GM18511 (cell line): ENCODE measurements around the gene CDK17.
A peak's percentile ranks its signal among the peaks of the same experiment; 100 is the strongest.

ENCODE experiments used
- ATAC-seq: cut with Tn5 transposase; IDR thresholded peaks from one replicate; pipeline ENCODE4 v1.9.1; 2021; ENCODE audit warnings: mild to moderate bottlenecking, moderate library complexity; ENCODE audit not compliant: unreplicated experiment

Gene CDK17

DNA sequence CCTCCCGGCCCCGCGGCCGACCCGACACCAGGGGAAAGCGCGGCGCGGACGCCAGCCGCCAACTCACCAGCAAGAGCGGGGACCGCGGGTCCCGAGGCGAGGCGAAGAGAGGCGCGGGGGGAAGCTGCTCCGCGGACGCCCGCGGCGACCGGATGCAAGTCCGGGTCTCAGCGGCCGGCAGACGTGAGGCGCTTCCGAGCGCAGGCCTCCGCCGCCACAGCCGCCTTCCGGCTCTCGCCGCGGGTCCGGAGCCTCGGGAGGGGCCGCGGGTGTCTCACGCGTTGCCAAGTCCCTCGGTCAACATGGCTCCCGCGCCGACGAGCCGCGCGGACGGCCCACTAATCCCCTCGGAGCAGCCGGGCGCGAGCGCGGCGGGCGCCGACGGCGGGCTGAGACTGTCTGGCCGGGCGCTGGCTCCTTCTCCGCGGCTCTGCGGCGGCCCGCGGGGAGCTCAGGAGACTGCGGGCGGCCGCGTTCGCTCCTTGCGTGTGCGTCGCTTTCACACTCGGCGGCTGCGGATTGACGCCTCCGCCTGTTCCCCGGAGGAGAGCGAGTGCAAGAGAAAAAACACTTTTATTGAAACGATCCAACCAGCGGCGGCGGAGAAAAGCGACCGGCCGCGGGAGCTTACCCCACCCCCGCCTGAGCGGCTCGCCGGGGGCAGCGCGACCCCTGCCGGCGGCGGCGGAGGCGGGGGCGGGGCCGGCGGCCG is at the start of gene CDK17:
Gene CDK17, minus strand, starts transcription at position 521 of the 712 bp plus-strand sequence. CDS start 65,603 bp downstream, outside the sequence.
- peak; percentile 59 for ATAC-seq

DNA sequence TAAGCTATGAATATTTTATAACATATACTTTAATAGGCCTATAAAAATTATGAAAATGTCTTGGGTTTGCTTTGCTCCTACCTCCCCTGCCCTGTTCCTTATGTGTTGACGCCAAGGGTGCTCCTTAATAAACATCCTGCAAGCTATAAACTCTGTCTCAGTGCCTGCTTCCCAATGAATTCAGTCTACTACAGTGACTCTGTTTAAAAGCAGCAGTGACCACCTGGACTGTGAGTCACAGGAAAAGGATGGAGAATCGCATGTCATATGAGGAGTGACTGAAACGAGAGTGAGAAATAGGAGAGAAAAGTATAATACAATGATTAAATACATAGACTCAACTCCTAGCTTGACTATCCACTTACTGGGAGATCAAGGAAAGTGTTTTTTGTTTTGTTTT is 48.1 kb upstream of the CDK17 start:
- no peak for ATAC-seq

DNA sequence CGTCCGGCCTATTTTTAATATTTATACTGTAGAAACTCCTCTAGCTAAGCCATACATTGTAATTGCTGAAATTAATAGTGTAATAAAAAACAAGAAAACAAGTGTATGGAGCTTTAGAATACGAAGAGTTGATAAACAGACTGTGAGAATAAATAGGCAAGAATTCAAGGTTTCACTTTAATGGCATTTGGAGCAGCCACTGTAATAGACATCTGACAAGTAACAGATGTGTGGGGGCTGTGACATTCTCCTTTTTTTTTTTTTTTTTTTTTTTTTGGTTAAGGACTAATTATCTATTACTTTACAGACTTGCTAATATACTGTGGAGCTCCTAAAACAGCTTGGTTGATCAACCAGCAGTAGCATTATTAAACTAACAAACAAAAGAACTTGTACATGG is 47.0 kb upstream of the CDK17 start:
- no peak for ATAC-seq

DNA sequence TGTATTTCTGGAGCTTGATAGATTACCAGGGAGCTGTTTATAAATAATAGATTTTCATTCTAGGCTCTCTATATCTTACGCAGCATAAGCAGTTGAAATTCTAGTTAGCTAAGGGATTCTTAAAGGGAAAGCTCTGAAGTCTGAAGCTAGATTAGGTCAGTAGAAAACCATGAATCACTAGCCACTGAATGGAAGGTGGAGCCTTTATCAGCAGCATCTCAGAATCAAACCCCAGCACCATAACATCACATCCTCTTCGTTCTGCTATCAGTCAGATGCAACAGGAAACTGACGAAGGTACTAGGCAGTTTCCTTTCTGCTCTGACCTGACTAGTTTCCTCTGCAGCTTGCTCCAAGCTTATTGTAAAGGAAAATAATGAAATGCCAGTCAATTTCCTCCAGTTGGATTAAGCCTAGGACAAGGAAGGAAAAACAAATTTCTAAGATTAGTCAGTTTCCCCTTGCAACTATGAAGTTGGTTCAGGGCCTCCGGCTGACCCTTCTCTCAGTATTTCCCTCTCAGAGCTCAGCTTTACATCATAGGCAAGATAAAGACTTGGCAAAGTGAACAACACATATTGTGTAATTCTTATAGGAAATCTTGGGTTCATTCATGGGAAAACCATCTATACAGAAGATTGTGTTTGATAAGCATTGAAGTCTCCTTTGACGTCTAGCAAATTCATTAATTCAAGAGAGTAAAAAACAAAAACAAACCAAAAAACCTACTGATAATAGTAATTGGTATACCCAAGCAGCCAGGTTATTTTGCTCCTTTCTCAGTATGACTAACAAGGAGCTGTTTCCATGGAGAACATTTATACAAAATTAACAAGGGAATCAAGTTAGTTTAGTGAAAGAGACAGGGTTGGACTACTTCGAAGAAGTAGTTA is 45.7 kb upstream of the CDK17 start:
- peak; percentile 99 for ATAC-seq

DNA sequence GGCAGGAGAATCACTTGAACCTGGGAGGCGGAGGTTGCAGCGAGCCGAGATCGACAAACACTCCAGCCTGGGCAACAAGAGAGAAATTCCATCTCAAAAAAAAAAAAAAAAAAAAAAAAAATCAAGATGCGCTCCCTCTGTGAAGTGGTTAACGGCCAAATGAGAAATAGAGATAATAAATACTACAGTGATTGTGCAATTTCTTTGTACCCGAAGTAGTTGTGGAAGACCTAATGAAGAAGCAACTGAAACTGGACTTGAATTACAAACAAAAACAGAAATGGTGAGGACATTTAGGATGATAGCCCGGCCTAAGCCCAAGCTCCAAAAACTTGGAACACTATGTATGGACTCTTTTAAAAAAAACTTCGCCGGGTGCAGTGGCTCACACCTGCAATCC is 44.2 kb upstream of the CDK17 start:
- ATAC-seq: no peak

DNA sequence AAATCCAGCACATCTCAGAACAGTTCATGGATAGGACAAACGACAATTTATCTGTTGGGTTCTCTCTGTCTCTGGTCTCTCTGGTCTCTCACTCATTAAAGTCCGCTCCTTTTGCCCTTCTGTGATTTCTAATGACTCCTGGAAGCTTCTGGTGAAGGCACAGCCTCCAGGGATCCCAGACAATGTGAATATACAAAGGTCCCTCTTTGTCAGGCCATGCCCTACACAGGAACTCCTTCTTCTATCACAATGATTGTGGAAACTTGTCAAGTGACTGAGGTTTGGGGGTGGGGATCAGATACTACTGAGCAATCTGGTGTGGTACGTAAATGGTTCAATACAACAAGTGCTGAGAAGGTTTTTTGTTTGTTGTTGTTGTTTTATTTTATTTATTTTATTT is 42.7 kb upstream of the CDK17 start:
- ATAC-seq: no peak

DNA sequence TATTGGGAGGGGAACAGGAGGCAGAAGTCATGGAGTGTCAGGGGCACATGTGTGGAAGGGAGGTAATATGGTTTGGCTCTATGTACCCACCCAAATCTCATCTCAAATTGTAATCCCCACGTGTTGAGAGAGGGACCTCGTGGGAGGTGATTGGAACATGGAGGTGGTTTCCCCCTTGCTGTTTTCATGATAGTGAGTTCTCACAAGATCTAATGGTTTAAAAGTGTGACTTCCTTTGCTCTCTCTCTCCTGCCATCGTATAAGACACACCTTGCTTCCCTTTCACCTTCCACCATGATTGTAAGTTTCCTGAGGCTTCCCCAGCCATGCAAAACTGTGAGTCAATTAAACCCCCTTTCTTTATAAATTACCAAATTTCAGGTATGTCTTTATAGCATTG is 41.6 kb upstream of the CDK17 start:
- ATAC-seq: no peak

DNA sequence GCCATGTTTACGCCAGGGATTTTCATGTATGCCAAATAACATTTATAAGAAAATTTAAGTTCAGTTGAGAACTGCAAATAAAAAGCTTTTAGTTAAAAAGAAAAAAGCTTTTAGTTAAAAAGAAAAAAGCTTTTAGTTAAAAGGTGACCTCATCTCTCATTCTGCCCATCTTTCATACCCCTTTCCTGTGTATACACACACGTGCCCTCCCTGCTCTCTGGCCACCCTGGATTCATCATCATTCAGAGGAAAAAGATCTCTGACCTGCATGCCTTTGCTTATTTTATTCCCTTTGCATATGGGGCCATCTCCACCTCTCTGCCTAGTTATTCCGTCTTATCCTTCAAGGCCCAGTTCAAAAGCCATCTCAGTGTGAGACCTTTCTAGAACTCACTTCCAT is 38.1 kb upstream of the CDK17 start:
- no peak for ATAC-seq

DNA sequence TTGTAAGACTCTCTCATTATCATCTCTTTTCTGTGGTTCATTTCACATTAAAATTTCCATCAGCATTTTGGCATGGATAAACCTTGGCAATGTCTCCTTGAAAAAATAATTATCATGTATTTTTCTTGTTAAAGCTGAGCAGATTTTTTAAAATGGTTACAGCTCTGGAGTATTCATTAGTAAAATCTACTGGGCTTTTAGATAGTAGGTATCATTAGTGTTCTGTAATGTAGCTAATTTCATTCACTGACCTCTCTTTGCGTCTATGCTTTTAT is 36.9 kb upstream of the CDK17 start:
- ATAC-seq: no peak

DNA sequence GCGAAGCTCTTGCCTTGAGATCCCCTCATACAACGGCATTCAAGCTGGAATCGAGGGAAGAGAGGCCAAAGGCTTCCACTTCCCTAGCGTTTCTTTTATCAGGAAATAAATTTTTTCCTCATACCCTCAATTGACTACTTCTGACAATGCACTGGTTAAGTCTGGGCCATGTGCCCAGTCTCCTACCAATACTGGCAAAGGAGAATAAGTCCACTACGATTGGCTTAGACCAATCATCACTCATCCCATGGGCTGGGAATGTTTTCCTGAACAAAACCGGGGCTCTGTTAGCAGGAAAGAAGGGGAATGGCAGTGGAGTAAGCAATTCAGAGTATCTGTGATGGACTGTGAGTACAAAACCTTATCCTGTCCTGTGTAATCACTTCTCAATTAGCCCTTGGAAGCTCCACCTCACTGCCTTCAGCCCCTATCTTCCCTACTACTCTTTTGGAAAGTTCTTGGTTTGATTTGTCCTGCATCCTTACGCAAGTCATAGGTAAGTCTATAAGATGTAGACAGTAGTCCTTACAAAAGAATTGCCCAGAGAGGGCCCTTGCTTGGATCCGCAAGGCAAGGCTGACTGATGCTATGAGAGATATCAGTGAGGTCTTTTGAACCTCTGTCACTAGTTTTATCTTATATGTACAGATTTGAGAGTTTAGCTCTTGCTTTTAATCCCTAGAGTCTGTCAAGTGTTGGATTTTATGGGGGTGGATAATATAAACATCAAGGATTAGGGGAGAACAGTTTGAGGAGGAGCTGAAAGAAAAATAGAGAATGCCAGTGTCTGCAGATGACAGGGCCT is 36.3 kb upstream of the CDK17 start:
- no peak for ATAC-seq

DNA sequence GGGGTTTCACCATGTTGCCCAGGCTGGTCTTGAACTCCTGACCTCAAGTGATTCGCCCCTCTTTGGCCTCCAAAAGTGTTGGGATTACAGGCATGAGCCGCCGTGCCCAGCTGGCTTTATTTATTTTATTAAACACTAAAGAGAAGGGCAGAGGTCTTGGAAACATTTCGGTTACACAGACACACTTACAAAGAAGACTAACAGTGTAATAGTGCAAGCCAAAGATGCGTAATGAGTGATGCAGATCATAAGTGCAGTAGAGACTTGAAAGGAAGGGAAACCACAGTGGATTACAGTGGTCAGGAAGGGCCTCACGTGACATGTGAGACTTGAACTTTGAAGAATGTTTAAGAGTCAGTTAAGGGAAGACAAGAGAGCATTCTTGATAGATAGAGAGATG is 33.9 kb upstream of the CDK17 start:
- ATAC-seq: peak; percentile 76

DNA sequence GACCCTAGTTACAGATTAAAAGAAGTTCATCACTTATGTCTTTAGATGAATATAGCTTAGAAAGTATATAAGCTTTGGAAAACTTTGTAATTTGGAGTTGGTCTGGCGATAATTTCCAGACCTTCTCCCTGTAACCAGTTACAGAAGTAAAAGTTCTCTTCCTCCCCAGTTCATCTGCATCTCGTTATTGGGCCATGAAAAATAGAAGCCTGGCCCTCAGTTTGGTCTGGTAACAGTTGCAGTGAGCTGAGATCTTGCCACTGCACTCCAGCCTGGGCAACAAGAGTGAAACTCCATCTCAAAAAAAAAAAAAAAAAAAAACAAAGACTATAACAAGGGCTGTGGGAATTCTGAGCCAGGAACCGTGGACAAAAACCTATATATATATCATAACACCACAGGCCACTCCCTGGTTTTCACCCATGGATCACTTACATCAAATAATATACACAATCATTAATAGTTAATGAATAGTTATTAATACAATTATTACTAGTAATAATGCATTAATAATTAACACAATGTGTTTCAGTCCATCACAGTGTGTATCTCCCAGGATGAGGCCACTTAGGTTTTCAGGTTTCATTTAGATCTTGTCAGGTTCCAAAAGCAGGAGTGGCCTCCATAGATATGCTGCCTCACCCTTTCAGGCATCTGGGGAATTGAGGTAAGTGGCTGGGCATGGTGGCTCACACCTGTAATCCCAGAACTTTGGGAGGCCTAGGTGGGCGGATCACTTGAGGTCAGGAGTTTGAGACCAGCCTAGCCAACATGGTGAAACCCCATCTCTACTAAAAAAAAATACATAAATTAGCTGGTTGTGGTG is 32.5 kb upstream of the CDK17 start:
- peak; percentile 39 for ATAC-seq

DNA sequence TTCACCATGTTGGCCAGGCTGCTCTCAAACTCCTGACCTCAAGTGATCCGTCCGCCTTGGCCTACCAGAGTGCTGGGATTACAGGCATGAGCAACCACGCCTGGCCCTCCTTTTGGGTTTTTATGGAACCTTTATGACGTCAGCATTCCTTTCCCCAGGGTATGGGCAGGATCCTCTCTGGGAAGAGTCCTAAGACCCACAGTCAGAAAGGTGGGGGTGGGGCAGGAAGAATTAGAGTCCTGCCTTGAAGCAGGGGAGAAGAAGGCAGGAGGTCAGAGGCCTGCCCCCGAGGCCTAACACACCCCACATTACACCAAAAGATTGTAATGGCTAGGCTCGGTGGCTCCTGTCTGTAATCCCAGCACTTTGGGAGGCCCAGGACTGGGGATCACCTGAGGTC is 30.8 kb upstream of the CDK17 start:
- no peak for ATAC-seq

DNA sequence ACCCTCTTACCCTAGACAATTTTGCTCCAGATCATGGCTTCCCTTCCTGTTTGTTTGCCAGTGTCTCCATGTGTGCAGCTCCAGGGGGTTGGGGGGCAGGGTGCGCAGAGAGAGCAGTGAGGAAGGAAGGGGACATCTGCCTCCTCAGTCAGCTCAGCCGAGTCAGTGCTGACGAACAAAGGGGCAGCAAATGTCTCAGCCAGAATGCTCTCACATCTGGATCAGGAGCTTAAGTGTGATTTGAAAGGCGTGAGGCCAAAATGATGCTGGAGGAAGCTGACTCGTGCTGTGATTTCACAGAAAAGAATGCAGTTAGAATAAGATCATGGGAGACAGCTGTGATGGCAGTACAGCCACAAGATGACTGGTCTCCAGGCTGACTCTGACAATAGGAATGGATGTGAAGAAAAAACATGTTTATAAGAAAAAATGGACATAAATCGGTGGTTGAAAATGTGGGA is 27.1 kb upstream of the CDK17 start:
- ATAC-seq: no peak

DNA sequence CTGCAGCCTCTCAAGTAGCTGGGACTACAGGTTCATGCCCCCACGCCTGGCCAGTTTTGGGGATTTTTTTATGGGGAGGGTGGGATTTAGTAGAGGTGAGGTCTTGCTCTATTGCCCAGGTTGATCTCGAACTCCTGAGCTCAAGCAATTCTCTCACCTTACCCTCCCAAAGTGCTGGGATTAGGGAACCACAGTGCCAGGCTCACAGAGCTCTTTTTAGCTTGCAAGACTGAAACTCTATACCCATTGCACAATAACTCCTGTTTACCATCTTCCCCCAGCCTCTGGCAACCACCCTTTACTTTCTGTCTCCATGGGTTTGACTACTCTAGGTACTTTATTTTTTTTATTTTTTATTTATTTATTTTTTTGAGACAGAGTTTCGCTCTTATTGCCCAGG is 25.7 kb upstream of the CDK17 start:
- no peak for ATAC-seq

DNA sequence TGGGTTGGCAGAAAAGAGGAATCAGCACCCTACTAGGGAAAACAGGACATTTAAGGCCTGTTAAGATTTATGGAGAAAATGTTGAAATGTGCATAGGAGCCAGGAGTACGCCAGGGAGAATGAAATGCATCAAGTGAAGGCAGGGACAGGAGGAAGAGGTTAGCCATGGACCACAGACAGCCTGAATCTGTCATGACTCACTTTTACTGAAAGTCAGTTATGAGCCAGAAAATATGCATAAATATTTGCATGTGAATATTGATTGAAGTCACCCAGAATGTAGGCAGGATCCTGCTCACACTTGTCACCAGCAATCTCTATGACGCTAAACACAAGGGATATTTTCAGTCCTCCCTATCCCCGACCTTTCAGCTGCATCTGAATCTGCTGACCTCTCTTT is 25.1 kb upstream of the CDK17 start:
- ATAC-seq: peak; percentile 78

DNA sequence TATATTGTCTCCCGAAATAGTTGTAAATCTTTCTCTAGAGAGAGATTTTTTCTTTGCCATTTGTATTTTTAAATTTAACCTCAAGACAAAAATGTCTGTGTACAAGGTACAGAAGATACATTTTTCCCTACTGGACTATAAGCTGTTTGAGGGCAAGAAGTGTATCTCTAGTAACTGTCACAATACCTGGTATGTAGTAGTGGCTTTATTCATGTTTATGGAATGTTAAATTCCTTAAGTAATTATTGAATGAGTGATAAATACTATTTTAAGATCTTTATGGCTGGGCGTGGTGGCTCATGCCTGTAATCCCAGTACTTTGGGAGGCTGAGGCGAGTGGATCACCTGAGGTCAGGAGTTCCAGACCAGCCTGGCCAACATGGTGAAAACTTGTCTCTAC is 24.4 kb upstream of the CDK17 start:
- ATAC-seq: no peak

DNA sequence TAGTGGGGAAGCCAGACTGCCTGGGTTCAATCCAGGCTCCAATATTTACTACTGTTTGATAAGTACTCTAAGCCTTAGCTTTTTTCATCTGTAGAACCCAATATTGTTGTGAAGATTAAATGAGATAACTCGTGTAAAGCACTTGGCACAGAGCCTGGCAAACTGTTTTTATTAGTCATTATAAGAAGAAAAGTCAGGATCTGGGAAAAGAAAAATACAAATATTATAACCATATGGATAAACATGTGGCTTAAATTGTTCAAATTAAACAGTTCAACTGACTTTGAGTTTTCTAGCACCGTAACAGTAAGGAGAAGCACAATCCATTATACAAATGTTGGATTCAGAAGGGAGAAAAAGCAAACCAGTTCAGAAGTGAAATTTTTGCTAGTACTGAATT is 22.0 kb upstream of the CDK17 start:
- no peak for ATAC-seq

DNA sequence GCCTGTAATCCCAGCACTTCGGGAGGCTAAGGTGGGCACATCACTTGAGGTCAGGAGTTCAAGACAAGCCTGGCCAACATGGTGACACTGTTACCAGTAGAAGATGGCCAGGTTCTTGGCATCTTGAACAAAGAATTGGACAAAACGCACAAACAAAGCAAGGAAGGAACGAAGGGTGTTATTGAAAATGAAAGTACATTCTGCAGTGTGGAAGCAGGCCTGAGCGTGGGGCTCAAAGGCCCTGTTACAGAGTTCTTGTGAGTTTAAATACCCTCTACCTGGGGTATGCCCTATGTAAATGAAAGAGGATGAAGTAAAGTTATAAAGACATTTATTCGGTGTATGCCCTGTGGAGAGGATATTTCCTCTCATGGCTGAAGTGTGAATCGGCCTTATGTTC is 20.8 kb upstream of the CDK17 start:
- no peak for ATAC-seq

DNA sequence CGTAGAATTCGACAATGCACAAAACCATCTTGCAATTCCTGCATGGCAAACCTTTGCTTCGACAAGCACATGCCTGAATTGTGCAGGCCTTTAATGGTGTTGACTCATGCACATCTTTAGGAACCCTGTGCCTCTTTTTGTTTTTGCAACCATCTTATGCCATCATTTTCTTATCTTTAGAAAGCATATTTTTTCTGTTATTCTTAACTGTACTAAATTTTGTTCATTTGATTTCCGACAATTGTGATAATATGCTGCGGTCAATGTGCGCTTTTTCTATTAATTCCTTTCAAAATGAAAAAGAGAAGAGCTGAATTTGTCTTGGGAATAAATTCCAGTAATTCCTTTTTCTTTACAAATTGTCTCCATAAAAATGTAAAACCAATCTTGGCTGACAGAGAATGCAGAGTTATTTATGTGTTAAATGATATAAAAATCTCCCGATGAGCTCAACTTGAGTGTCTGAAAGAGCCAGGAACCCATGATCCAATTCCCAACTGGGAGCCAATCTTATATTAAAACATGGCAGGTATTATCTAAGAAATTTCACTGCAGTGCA is 20.1 kb upstream of the CDK17 start:
- ATAC-seq: no peak
